Measurements from ENCODE around the gene CENPP.

Gene CENPP

GRCh38 chr9:92350740-92351133, 25.0 kb downstream of the CENPP start:
- H3K4me3 ChIP-seq (ENCODE audit: low read length), result no peak overlapping the region
- H3K27ac ChIP-seq (ENCODE audit: low read length), result no peak overlapping the region
- no peaks in the 10 kb centered on the region for H3K36me3 ChIP-seq (ENCODE audit: control insufficient read depth, low read depth, low read length)
- no peak overlapping the region for H3K9ac ChIP-seq (ENCODE audit: low read length)
- no peaks in the 10 kb centered on the region for H3K27me3 ChIP-seq (ENCODE audit: control insufficient read depth, insufficient read depth, low read length)
- H3K9me3 ChIP-seq (ENCODE audit: control insufficient read depth, low read depth, low read length), result no peaks in the 10 kb centered on the region
- no peaks in the 10 kb centered on the region for H3K4me1 ChIP-seq (ENCODE audit: control insufficient read depth, low read depth, low read length)

DNA sequence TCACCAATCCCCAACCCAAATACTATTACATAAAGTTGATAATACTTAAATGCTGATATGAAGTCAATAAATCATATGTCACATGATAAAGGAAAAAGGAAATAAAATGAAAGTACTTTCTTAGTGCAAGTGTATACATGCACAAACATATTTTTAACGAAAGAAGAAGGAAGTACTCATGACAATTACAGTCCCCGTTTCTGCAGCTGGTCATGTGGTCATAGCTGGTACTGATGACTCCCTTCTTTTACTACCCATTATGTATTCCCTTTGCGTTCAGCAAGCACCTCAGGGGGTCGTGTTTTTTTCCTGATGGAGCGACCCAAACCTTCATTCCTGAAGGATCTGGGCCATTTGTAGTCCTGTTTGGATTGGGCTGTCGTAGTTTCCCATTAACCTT, 27.3 kb downstream of the CENPP start:
- Histone ChIP-seq H3K4me3 (ENCODE audit: low read length) (no peak overlapping the region), H3K27ac (ENCODE audit: low read length) (no peak overlapping the region), H3K9ac (ENCODE audit: low read length) (no peak overlapping the region), H3K9me3 (ENCODE audit: control insufficient read depth, low read depth, low read length) (no peaks in the 10 kb centered on the region), H3K27me3 (ENCODE audit: control insufficient read depth, insufficient read depth, low read length) (no peaks in the 10 kb centered on the region), H3K4me1 (ENCODE audit: control insufficient read depth, low read depth, low read length) (no peaks in the 10 kb centered on the region), H3K36me3 (ENCODE audit: control insufficient read depth, low read depth, low read length) (no peaks in the 10 kb centered on the region)

GRCh38 chr9:92359394-92359995, 33.7 kb downstream of the CENPP start:
- Histone ChIP-seq H3K4me1 (ENCODE audit: control insufficient read depth, low read depth, low read length) (no peaks in the 10 kb centered on the region), H3K36me3 (ENCODE audit: control insufficient read depth, low read depth, low read length) (no peaks in the 10 kb centered on the region), H3K4me3 (ENCODE audit: low read length) (no peak overlapping the region), H3K27ac (ENCODE audit: low read length) (no peak overlapping the region), H3K27me3 (ENCODE audit: control insufficient read depth, insufficient read depth, low read length) (no peaks in the 10 kb centered on the region), H3K9me3 (ENCODE audit: control insufficient read depth, low read depth, low read length) (no peaks in the 10 kb centered on the region), H3K9ac (ENCODE audit: low read length) (no peak overlapping the region)

GRCh38 chr9:92360083-92360482, 34.3 kb downstream of the CENPP start:
- Histone ChIP-seq H3K4me3 (ENCODE audit: low read length) (no peak overlapping the region), H3K36me3 (ENCODE audit: control insufficient read depth, low read depth, low read length) (no peaks in the 10 kb centered on the region), H3K9me3 (ENCODE audit: control insufficient read depth, low read depth, low read length) (no peaks in the 10 kb centered on the region), H3K27ac (ENCODE audit: low read length) (no peak overlapping the region), H3K27me3 (ENCODE audit: control insufficient read depth, insufficient read depth, low read length) (no peaks in the 10 kb centered on the region), H3K9ac (ENCODE audit: low read length) (no peak overlapping the region), H3K4me1 (ENCODE audit: control insufficient read depth, low read depth, low read length) (no peaks in the 10 kb centered on the region)

DNA sequence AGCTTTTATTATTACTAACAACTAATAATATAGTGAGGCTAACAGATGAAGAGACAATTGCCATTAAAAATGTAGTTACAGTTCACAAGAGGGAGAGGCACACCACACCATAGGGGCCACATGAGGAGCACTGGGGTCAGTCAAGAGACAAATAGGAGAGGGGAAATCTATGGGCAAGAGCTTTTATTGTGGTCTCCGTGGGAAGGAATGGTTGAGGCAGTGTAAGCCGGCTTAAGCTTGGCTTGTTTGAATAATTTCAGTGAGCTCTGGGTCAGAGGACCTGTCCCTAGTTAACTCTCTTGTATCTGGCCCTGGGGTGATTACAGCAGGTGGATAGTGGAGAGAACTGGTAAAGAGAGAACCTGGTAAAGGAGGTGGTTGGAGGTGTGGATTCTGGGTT, 43.3 kb downstream of the CENPP start:
- Histone ChIP-seq H3K9me3 (ENCODE audit: control insufficient read depth, low read depth, low read length) (no peaks in the 10 kb centered on the region), H3K4me3 (ENCODE audit: low read length) (no peak overlapping the region), H3K4me1 (ENCODE audit: control insufficient read depth, low read depth, low read length) (no peaks in the 10 kb centered on the region), H3K27me3 (ENCODE audit: control insufficient read depth, insufficient read depth, low read length) (no peaks in the 10 kb centered on the region), H3K9ac (ENCODE audit: low read length) (no peak overlapping the region), H3K36me3 (ENCODE audit: control insufficient read depth, low read depth, low read length) (no peaks in the 10 kb centered on the region), H3K27ac (ENCODE audit: low read length) (no peak overlapping the region)

DNA sequence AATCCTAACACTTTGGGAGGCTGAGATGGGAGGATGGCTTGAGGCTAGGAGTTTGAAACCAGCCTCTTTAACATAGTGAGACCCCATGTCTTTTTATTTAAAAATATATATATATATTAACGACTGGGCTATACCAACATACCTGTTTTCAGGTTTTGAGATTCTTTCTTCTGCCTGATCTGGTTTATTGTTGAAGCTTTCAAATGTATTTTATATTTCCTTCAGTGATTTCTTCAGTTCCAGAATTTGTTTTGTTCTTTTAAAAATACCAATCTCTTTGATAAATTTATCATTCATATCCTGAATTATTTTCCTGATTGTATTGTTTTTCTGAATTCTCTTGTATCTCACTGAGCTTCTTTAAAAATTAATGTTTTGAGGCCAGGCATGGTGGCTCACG, 47.4 kb downstream of the CENPP start:
- H3K9ac ChIP-seq (ENCODE audit: low read length), result no peak overlapping the region
- no peak overlapping the region for H3K27ac ChIP-seq (ENCODE audit: low read length)
- H3K9me3 ChIP-seq (ENCODE audit: control insufficient read depth, low read depth, low read length), result no peaks in the 10 kb centered on the region
- H3K4me3 ChIP-seq (ENCODE audit: low read length), result no peak overlapping the region
- H3K36me3 ChIP-seq (ENCODE audit: control insufficient read depth, low read depth, low read length), result no peaks in the 10 kb centered on the region
- no peaks in the 10 kb centered on the region for H3K27me3 ChIP-seq (ENCODE audit: control insufficient read depth, insufficient read depth, low read length)
- no peaks in the 10 kb centered on the region for H3K4me1 ChIP-seq (ENCODE audit: control insufficient read depth, low read depth, low read length)

DNA sequence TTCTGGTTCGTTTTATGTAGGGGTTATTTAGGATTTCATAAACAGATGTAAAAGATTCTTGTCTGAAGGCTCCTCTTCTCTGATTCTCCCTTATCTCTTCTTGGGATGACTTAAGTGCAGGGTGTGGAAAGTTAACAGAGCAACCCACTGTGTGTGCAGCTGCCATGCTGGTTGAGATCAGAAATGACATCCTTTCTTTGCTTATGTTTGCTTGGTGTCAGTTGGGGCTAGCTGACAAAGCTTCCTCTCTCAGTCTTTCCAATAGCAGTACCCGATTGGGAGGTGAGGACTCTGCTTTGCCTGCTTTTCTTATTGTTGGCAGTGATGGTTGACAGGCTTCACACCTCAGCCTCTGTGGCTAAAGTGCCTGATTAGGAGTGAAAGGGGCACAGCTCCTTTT, 52.1 kb downstream of the CENPP start:
- no peak overlapping the region for H3K27ac ChIP-seq (ENCODE audit: low read length)
- no peaks in the 10 kb centered on the region for H3K9me3 ChIP-seq (ENCODE audit: control insufficient read depth, low read depth, low read length)

DNA sequence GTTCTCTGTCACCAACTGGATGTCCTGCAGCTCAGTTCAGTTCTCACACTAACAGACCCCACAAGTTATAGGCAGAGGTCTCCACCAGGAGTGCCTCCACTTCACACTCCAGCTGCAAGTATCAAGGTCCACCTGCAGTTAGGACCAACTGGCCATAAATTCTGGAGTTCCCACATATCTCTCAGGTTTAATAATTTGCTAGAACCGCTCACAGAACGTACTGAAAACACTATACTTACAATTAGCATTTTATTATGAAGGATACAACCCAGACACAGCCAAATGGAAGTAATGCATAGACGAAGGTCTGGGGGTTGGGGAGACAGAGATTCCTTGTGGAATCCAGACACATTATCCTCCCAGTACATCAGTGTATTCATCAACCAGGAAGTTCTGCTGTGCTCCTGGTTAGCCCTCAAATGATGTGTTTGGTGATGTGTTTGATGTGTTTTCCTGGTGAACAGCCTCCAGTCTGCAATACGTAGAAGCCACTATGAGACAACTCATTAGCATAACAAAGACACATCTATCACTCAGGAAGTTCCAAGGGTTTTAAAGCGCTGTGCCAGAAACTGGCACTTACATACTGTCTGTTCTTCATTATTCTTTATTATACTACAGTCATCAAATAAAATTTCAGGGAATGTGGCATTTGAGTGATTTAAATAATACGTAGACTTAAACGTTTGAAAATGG, 53.3 kb downstream of the CENPP start:
- Histone ChIP-seq H3K4me3 (ENCODE audit: low read length) (no peak overlapping the region), H3K36me3 (ENCODE audit: control insufficient read depth, low read depth, low read length) (no peaks in the 10 kb centered on the region), H3K9me3 (ENCODE audit: control insufficient read depth, low read depth, low read length) (no peaks in the 10 kb centered on the region), H3K27me3 (ENCODE audit: control insufficient read depth, insufficient read depth, low read length) (no peaks in the 10 kb centered on the region), H3K9ac (ENCODE audit: low read length) (no peak overlapping the region), H3K4me1 (ENCODE audit: control insufficient read depth, low read depth, low read length) (peaks cover 10% of the 10 kb centered on the region), H3K27ac (ENCODE audit: low read length) (no peak overlapping the region)

More for the DNA sequence above, 52.1 kb downstream of the CENPP start:
- peaks cover 10% of the 10 kb centered on the region for H3K4me1 ChIP-seq (ENCODE audit: control insufficient read depth, low read depth, low read length)
- H3K36me3 ChIP-seq (ENCODE audit: control insufficient read depth, low read depth, low read length), result no peaks in the 10 kb centered on the region
- H3K27me3 ChIP-seq (ENCODE audit: control insufficient read depth, insufficient read depth, low read length), result no peaks in the 10 kb centered on the region
- no peak overlapping the region for H3K4me3 ChIP-seq (ENCODE audit: low read length)
- H3K9ac ChIP-seq (ENCODE audit: low read length), result no peak overlapping the region

GRCh38 chr9:92380603-92381002, 54.9 kb downstream of the CENPP start:
- Histone ChIP-seq H3K4me1 (ENCODE audit: control insufficient read depth, low read depth, low read length) (peaks cover 10% of the 10 kb centered on the region), H3K9ac (ENCODE audit: low read length) (no peak overlapping the region), H3K27me3 (ENCODE audit: control insufficient read depth, insufficient read depth, low read length) (no peaks in the 10 kb centered on the region), H3K27ac (ENCODE audit: low read length) (no peak overlapping the region), H3K9me3 (ENCODE audit: control insufficient read depth, low read depth, low read length) (no peaks in the 10 kb centered on the region), H3K36me3 (ENCODE audit: control insufficient read depth, low read depth, low read length) (no peaks in the 10 kb centered on the region), H3K4me3 (ENCODE audit: low read length) (no peak overlapping the region)

DNA sequence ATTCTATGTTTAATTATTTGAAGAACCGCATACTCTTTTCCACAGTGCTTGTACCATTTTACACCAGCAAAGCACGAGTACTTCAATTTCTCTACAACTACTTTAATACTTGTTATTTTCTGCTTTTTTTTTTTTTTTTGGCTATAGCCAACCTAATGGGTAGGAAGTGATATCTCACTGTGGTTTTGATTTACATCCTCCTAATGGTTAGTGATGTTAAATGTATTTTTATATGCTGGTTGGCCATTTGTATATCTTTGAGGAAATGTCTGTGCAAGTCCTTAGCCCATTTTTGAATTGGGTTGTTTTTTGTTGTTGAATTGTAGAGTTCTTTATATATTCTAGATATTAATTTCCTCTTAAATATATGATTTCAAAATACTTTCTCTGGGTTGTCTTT, 56.0 kb downstream of the CENPP start:
- H3K27me3 ChIP-seq (ENCODE audit: control insufficient read depth, insufficient read depth, low read length), result no peaks in the 10 kb centered on the region
- no peak overlapping the region for H3K27ac ChIP-seq (ENCODE audit: low read length)
- H3K9me3 ChIP-seq (ENCODE audit: control insufficient read depth, low read depth, low read length), result no peaks in the 10 kb centered on the region
- H3K9ac ChIP-seq (ENCODE audit: low read length), result no peak overlapping the region
- H3K36me3 ChIP-seq (ENCODE audit: control insufficient read depth, low read depth, low read length), result no peaks in the 10 kb centered on the region
- H3K4me1 ChIP-seq (ENCODE audit: control insufficient read depth, low read depth, low read length), result peaks cover 10% of the 10 kb centered on the region
- no peak overlapping the region for H3K4me3 ChIP-seq (ENCODE audit: low read length)

- Histone ChIP-seq H3K4me1 (ENCODE audit: control insufficient read depth, low read depth, low read length) (peaks cover 3% of the 10 kb centered on the region), H3K9ac (ENCODE audit: low read length) (no peak overlapping the region), H3K9me3 (ENCODE audit: control insufficient read depth, low read depth, low read length) (no peaks in the 10 kb centered on the region), H3K27me3 (ENCODE audit: control insufficient read depth, insufficient read depth, low read length) (no peaks in the 10 kb centered on the region), H3K36me3 (ENCODE audit: control insufficient read depth, low read depth, low read length) (no peaks in the 10 kb centered on the region), H3K27ac (ENCODE audit: low read length) (no peak overlapping the region), H3K4me3 (ENCODE audit: low read length) (no peak overlapping the region)
Observed at GRCh38 chr9:92384375-92384774, 58.6 kb downstream of the CENPP start.

- no peak overlapping the region for H3K9ac ChIP-seq (ENCODE audit: low read length)
- H3K4me3 ChIP-seq (ENCODE audit: low read length), result no peak overlapping the region
- no peaks in the 10 kb centered on the region for H3K27me3 ChIP-seq (ENCODE audit: control insufficient read depth, insufficient read depth, low read length)
- no peak overlapping the region for H3K27ac ChIP-seq (ENCODE audit: low read length)
- no peaks in the 10 kb centered on the region for H3K4me1 ChIP-seq (ENCODE audit: control insufficient read depth, low read depth, low read length)
- no peaks in the 10 kb centered on the region for H3K36me3 ChIP-seq (ENCODE audit: control insufficient read depth, low read depth, low read length)
- H3K9me3 ChIP-seq (ENCODE audit: control insufficient read depth, low read depth, low read length), result no peaks in the 10 kb centered on the region
Observed at GRCh38 chr9:92385001-92385400, 59.2 kb downstream of the CENPP start.

Measured in iPS-18a (cell line).